IMR-90 (cell line): ENCODE measurements around the gene NTMT2.

Experiments
- BHLHE40 ChIP-seq: fragments of 150-350 bp; IDR thresholded peaks from 2 replicates; pipeline ENCODE4 v1.6.1; 2016; ENCODE audit warnings: mild to moderate bottlenecking, low read depth, low read length
- CEBPB ChIP-seq: IDR thresholded peaks from 2 replicates; pipeline ENCODE4 v1.6.1; 2012; ENCODE audit warnings: low read depth, low read length, improper control_type of control experiment
- CHD1 ChIP-seq: IDR thresholded peaks from 2 replicates; pipeline ENCODE4 v1.6.1; 2012; ENCODE audit warnings: low read depth, low read length, improper control_type of control experiment
- CTCF ChIP-seq: conservative IDR thresholded peaks from 2 replicates; pipeline ENCODE4 v1.5.1; 2012; ENCODE audit warnings: mild to moderate bottlenecking, low read depth, low read length, improper control_type of control experiment
- FOS ChIP-seq: fragments of 150-350 bp; IDR thresholded peaks from 2 replicates; pipeline ENCODE4 v1.6.1; 2016; ENCODE audit warnings: low read depth, low read length
- MAFK ChIP-seq: IDR thresholded peaks from 2 replicates; pipeline ENCODE4 v1.6.1; 2012; ENCODE audit warnings: low read depth, low read length, improper control_type of control experiment
- POLR2A ChIP-seq: IDR thresholded peaks from 2 replicates; pipeline ENCODE4 v1.6.1; 2012; ENCODE audit warnings: mild to moderate bottlenecking, low read depth, low read length
- RFX5 ChIP-seq: IDR thresholded peaks from 2 replicates; pipeline ENCODE4 v1.8.0; 2012; ENCODE audit warnings: low read depth, mild to moderate bottlenecking, low read length, moderate library complexity
- USF2 ChIP-seq: fragments of 150-350 bp; IDR thresholded peaks from 2 replicates; pipeline ENCODE4 v1.6.1; 2017; ENCODE audit warnings: mild to moderate bottlenecking, antibody characterized with exemption, low read length, low read depth

DNA sequence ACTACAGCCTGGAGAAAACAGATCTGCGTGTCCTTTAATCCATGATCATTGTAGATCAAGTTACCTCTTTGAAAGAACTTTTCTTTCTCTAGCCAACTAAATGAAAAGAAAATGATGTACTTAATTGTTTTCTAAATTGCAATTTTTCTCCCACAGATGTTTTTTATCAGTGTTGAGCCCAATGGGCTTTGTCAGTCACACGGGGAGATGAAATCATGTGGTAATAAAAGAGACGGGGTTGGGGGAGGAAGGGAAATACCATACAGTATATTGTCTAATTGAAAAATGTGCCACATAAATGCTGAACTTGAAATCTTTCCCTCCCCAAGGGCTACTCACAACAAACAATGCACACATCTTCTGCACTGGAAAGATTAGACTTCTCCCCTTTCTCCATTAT lies 58.4 kb downstream of the NTMT2 start:
- TF ChIP-seq CTCF = no peak
- no peak for TF ChIP-seq POLR2A
- no peak for TF ChIP-seq RFX5
- no peak for TF ChIP-seq BHLHE40
- TF ChIP-seq MAFK = no peak
- TF ChIP-seq CEBPB = no peak
- no peak for TF ChIP-seq CHD1
- TF ChIP-seq FOS = no peak
- no peak for TF ChIP-seq USF2
